Spleen (tissue), 11 donors: ENCODE measurements around the gene GREB1L. TPM values are rescaled to one million over a fixed set of nuclear protein-coding genes. Genes with fewer than 3 reads are reported as not detected.

Experiments
- DNase-seq: peaks from one replicate; pipeline ENCODE4 v3.0.0-alpha.2; 2020
- H3K27ac ChIP-seq, 8 donors: fragments of 200-600 bp; sonication (generic) in 7 of 8; 1 replicate in 4 of 8; 2 replicates in 4 of 8; pipeline versions ENCODE4 v1.5.0 to v1.8.0; 2016 to 2021; ENCODE audit warnings: inconsistent platforms in 4 of 8, mild to moderate bottlenecking in 4 of 8, moderate library complexity in 1 of 8
- H3K27me3 ChIP-seq, 7 donors: fragments of 200-600 bp; sonication (generic) in 6 of 7; replicated peaks in 1 of 7; 1 replicate in 4 of 7; 2 replicates in 3 of 7; pipeline versions ENCODE4 v1.5.0 to v1.8.0; 2016 to 2021; ENCODE audit warnings: inconsistent platforms in 3 of 7, mild to moderate bottlenecking in 1 of 7
- H3K36me3 ChIP-seq, 6 donors: fragments of 200-600 bp; sonication (generic) in 5 of 6; 1 replicate in 4 of 6; 2 replicates in 2 of 6; pipeline versions ENCODE4 v1.5.0 to v1.8.0; 2016 to 2021; ENCODE audit warnings: inconsistent platforms in 2 of 6
- H3K4me1 ChIP-seq, 6 donors: fragments of 200-600 bp; sonication (generic) in 5 of 6; 1 replicate in 3 of 6; 2 replicates in 3 of 6; pipeline versions ENCODE4 v1.5.0 to v1.8.0; 2016 to 2021; ENCODE audit warnings: inconsistent platforms in 3 of 6
- H3K4me3 ChIP-seq, 8 donors: fragments of 200-600 bp; sonication (generic) in 7 of 8; 1 replicate in 4 of 8; 2 replicates in 4 of 8; pipeline versions ENCODE4 v1.5.0 to v1.8.0; 2016 to 2021; ENCODE audit warnings: inconsistent platforms in 4 of 8, mild to moderate bottlenecking in 4 of 8, moderate library complexity in 2 of 8
- H3K9me3 ChIP-seq, 8 donors: fragments of 200-600 bp; sonication (generic) in 7 of 8; 1 replicate in 4 of 8; 2 replicates in 4 of 8; pipeline versions ENCODE4 v1.5.0 to v1.8.0; 2016 to 2021; ENCODE audit warnings: inconsistent platforms in 4 of 8
- CTCF ChIP-seq, 11 experiments: fragments of 200-600 bp in 7 of 11; fragments of 450-650 bp in 4 of 11; sonication (generic) in 4 of 11; IDR thresholded peaks in 8 of 11; conservative IDR thresholded peaks in 3 of 11; 1 replicate in 7 of 11; 2 replicates in 4 of 11; pipeline versions ENCODE4 v1.4.0 to v1.8.0; 2016 to 2021; ENCODE audit warnings: antibody characterized with exemption in 11 of 11, inconsistent platforms in 4 of 11, mild to moderate bottlenecking in 1 of 11
- POLR2A ChIP-seq, 3 donors: fragments of 450-650 bp; IDR thresholded peaks; one replicate each; pipeline ENCODE4 v1.5.1; 2017; ENCODE audit warnings: antibody characterized with exemption in 3 of 3, mild to moderate bottlenecking in 1 of 3
- POLR2AphosphoS5 ChIP-seq, 3 donors: sonication (generic); formaldehyde crosslinking; IDR thresholded peaks; one replicate each; pipeline ENCODE4 v1.5.1; 2017; ENCODE audit warnings: antibody characterized with exemption in 3 of 3
- WGBS, 5 donors: extraction: QIAGEN DNeasy Blood & Tissue Kit in 3 of 5; methylation state at CpG; one replicate each; pipeline versions ENCODE4 v1.1.5 to v1.1.7; 2013 to 2018; 5-methylcytosine and 5-hydroxymethylcytosine counted together
- intact Hi-C: fragments of 100-400 bp; cut with DNase I; formaldehyde crosslinking; loops from one replicate; pipeline ENCODE4 v1.15.0; 2023; ENCODE audit warnings: low total_unique reads
- polyA plus RNA-seq, 3 donors: library from polyadenylated mRNA; stranded (reverse); fragments of 200-250 nt; gene quantifications; one replicate each; pipeline ENCODE4 v1.2.1, GENCODE V29; 2013
- total RNA-seq, 7 donors: library from RNA; depleted of rRNA in 3 of 7; stranded (reverse); fragments of >200 nt in 3 of 7; fragmentation: NEBNext Ultra II Directional in 4 of 7; extraction: Animal tissue kit (Norgen Biotek cat#: 25700) in 4 of 7; gene quantifications; one replicate each; pipeline versions ENCODE4 v1.1.0 to v1.2.1, GENCODE V29; 2016 to 2021
- donor health status: healthy with polysubstance abuse.
- donor health status: DM: no; HTN: no; CAD: no; lungs with moderate emphysema.
- donor health status: DM: no; HTN: no; CAD: no.
- donor health status: Bipolar disorder and iron deficiency.
- donor health status: healthy.
- donor health status: DM: no; HTN: no; CAD: no.
- donor health status: DM: yes; HTN: yes; CAD: no.

Gene GREB1L
- total and polyA plus RNA-seq, 10 donors: under 0.01 to 0.79 (median 0.57) TPM

- no peak for DNase-seq
- H3K27ac ChIP-seq: no peak overlapping the region
- TF ChIP-seq POLR2A (IDR thresholded peaks at IDR 0.05): no peak
- TF ChIP-seq POLR2AphosphoS5 (IDR thresholded peaks at IDR 0.05): no peak
- TF ChIP-seq CTCF (IDR thresholded peaks at IDR 0.05 in 8 of 11, conservative IDR thresholded peaks at IDR 0.05 in 3 of 11): no peak
- H3K9me3 ChIP-seq: peaks cover 0 to 4% (median 0%) of the 10 kb centered on the region in 8 donors
- no peaks in the 10 kb centered on the region for H3K4me1 ChIP-seq
- intact Hi-C loops: no loop called here
- WGBS, 5 donors: 64 to 83% (median 77%) methylated on average over 1 of the region's 1 CpG
- H3K36me3 ChIP-seq: no peaks in the 10 kb centered on the region
- no peak overlapping the region for H3K4me3 ChIP-seq
- peaks cover 0 to 13% (median 0%) of the 10 kb centered on the region in 7 donors for H3K27me3 ChIP-seq
These were observed 58.8 kb downstream of the GREB1L start for GRCh38 chr18:21300908-21301200.

- WGBS, 5 donors: 53 to 72% (median 65%) methylated on average over 5 of the region's 5 CpGs
- Histone ChIP-seq H3K36me3 (no peaks in the 10 kb centered on the region), H3K27me3 (peaks cover 0 to 13% (median 0%) of the 10 kb centered on the region in 7 donors), H3K4me1 (no peaks in the 10 kb centered on the region), H3K4me3 (no peak overlapping the region), H3K27ac (no peak overlapping the region), H3K9me3 (no peaks in the 10 kb centered on the region)
- intact Hi-C loops: no loop called here
- TF ChIP-seq CTCF (IDR thresholded peaks at IDR 0.05 in 8 of 11, conservative IDR thresholded peaks at IDR 0.05 in 3 of 11): no peak
- no peak for DNase-seq
These were observed 61.4 kb downstream of the GREB1L start for GRCh38 chr18:21303445-21303844.

GRCh38 chr18:21303895-21304294 is 61.9 kb downstream of the GREB1L start:
- 63 to 83% (median 77%) methylated on average over 2 of the region's 2 CpGs for WGBS, 5 donors
- H3K27ac ChIP-seq: no peak overlapping the region

GRCh38 chr18:21305621-21306020 is 63.6 kb downstream of the GREB1L start:
- intact Hi-C loops: no loop called here

More at GRCh38 chr18:21303895-21304294, 61.9 kb downstream of the GREB1L start:
- no peak for DNase-seq
- TF ChIP-seq POLR2AphosphoS5 (IDR thresholded peaks at IDR 0.05) (no peak), CTCF (IDR thresholded peaks at IDR 0.05 in 8 of 11, conservative IDR thresholded peaks at IDR 0.05 in 3 of 11) (no peak), POLR2A (IDR thresholded peaks at IDR 0.05) (no peak)
- no peak overlapping the region for H3K4me3 ChIP-seq
- intact Hi-C loops: no loop called here
- peaks cover 0 to 13% (median 0%) of the 10 kb centered on the region in 7 donors for H3K27me3 ChIP-seq
- no peaks in the 10 kb centered on the region for H3K36me3 ChIP-seq
- no peaks in the 10 kb centered on the region for H3K4me1 ChIP-seq
- H3K9me3 ChIP-seq: no peaks in the 10 kb centered on the region

More at GRCh38 chr18:21305621-21306020, 63.6 kb downstream of the GREB1L start:
- H3K36me3 ChIP-seq: no peaks in the 10 kb centered on the region
- no peaks in the 10 kb centered on the region for H3K4me1 ChIP-seq
- H3K9me3 ChIP-seq: no peaks in the 10 kb centered on the region
- no peak for TF ChIP-seq POLR2AphosphoS5 (IDR thresholded peaks at IDR 0.05)
- no peak for TF ChIP-seq POLR2A (IDR thresholded peaks at IDR 0.05)
- no peak for TF ChIP-seq CTCF (IDR thresholded peaks at IDR 0.05 in 8 of 11, conservative IDR thresholded peaks at IDR 0.05 in 3 of 11)
- no peak overlapping the region for H3K4me3 ChIP-seq
- peaks cover 0 to 19% (median 0%) of the 10 kb centered on the region in 7 donors for H3K27me3 ChIP-seq
- DNase-seq: no peak
- no peak overlapping the region for H3K27ac ChIP-seq
